ENCODE measurements around the gene FYTTD1. TPM values are rescaled to one million over a fixed set of nuclear protein-coding genes. Genes with fewer than 3 reads are reported as not detected.

Gene FYTTD1
- total and polyA plus RNA-seq, 4 experiments from 2014 or later: 60.0 to 120 (median 79.4) TPM

- H3K27ac ChIP-seq (ENCODE audit: low read depth, low read length): no peak overlapping the region
- no peaks in the 10 kb centered on the region for H3K9me3 Mint-ChIP-seq
- H3K4me1 ChIP-seq (ENCODE audit: insufficient read depth, low read length): peaks cover 20% of the 10 kb centered on the region
- no peaks in the 10 kb centered on the region for H3K27me3 Mint-ChIP-seq
- H3K9me3 ChIP-seq (ENCODE audit: control insufficient read depth in 1 of 2, low read length in 2 of 2): no peaks in the 10 kb centered on the region
- H3K36me3 ChIP-seq (ENCODE audit: insufficient read depth, low read length): no peaks in the 10 kb centered on the region
- intact Hi-C loops (cut with micrococcal nuclease): no loop called here
- ChIA-PET POLR2A (ENCODE audit: partially characterized antibody) (interaction anchor here (1.7 to 3.9 kb wide), 2 partner anchors 14 to 40 kb away, joined by 4 to 42 read pairs; partner anchors contain the start of gene FYTTD1), CTCF (ENCODE audit: partially characterized antibody) (interaction anchor here (1.3 to 1.4 kb wide), 2 partner anchors 10 to 21 kb away, joined by 4 to 5 read pairs; no protein-coding TSS in a partner anchor)
- DNase-seq: no peak
- no peak overlapping the region for H3K4me3 ChIP-seq (ENCODE audit: low read length in 2 of 2)
- H3K4me1 Mint-ChIP-seq: peaks cover 16 to 34% (median 24%) of the 10 kb centered on the region in 4 donors
- peak overlapping the region in 2 of 8 donors; percentile 21 to 32 for H3K4me3 Mint-ChIP-seq
- H3K36me3 Mint-ChIP-seq: peaks cover 0 to 27% of the 10 kb centered on the region in 2 donors
- peak overlapping the region in 4 of 7 donors; percentile 57 to 96 (median 77) for H3K27ac Mint-ChIP-seq
- no peaks in the 10 kb centered on the region for H3K27me3 ChIP-seq (ENCODE audit: insufficient read depth, low read length)
These were observed 39.6 kb downstream of the FYTTD1 start for GRCh38 chr3:197789309-197789708.

GRCh38 chr3:197790033-197790432 lies 40.4 kb downstream of the FYTTD1 start:
- Mint-ChIP-seq H3K9me3 (no peaks in the 10 kb centered on the region), H3K4me3 (peak overlapping the region; percentile 91 to 99 (median 96)), H3K4me1 (peaks cover 18 to 38% (median 27%) of the 10 kb centered on the region in 4 donors), H3K27me3 (no peaks in the 10 kb centered on the region), H3K36me3 (peaks cover 0 to 21% of the 10 kb centered on the region in 2 donors), H3K27ac (peak overlapping the region; percentile 94 to 98 (median 96))
- POLR2A ChIA-PET (ENCODE audit: partially characterized antibody): interaction anchor here (0.8 to 3.9 kb wide), 4 partner anchors 14 to 1441 kb away, joined by 3 to 42 read pairs (median 15); partner anchors contain the start of gene FYTTD1
- intact Hi-C loops (cut with micrococcal nuclease): loop anchor here (2.0 to 5.0 kb wide), 2 partner anchors 39 to 57 kb away; no protein-coding TSS in a partner anchor
- Histone ChIP-seq H3K4me1 (ENCODE audit: insufficient read depth, low read length) (peaks cover 26% of the 10 kb centered on the region), H3K27ac (ENCODE audit: low read depth, low read length) (no peak overlapping the region), H3K4me3 (ENCODE audit: low read length in 2 of 2) (no peak overlapping the region), H3K9me3 (ENCODE audit: control insufficient read depth in 1 of 2, low read length in 2 of 2) (no peaks in the 10 kb centered on the region), H3K27me3 (ENCODE audit: insufficient read depth, low read length) (no peaks in the 10 kb centered on the region), H3K36me3 (ENCODE audit: insufficient read depth, low read length) (no peaks in the 10 kb centered on the region)
- no peak for DNase-seq
- CTCF ChIA-PET (ENCODE audit: partially characterized antibody): interaction anchor here (1.3 to 1.4 kb wide), 3 partner anchors 11 to 41 kb away, joined by 3 to 5 read pairs (median 4); no protein-coding TSS in a partner anchor

GRCh38 chr3:197791113-197791891 lies 41.6 kb downstream of the FYTTD1 start, which contains the start of gene LRCH3:
LRCH3 (plus strand) TSS chr3:197791254; CDS start chr3:197791279, 25 bp downstream.
- Mint-ChIP-seq H3K36me3 (peaks cover 0 to 19% of the 10 kb centered on the region in 2 donors), H3K9me3 (no peaks in the 10 kb centered on the region), H3K27ac (peak within 1 kb of the TSS; percentile 95 to 99 (median 98)), H3K27me3 (no peaks in the 10 kb centered on the region), H3K4me1 (peaks cover 27 to 49% (median 37%) of the 10 kb centered on the region in 4 donors), H3K4me3 (peak within 1 kb of the TSS; percentile 94 to 99 (median 98))
- H3K27ac ChIP-seq (ENCODE audit: low read depth, low read length): peak within 1 kb of the TSS; percentile 94
- peak; percentile 77 to 83 (median 82) for DNase-seq
- POLR2A ChIA-PET (ENCODE audit: partially characterized antibody): interaction anchor here (0.7 to 3.9 kb wide), 14 partner anchors 9 to 236 kb away, joined by 3 to 42 read pairs (median 6); partner anchors contain the start of genes BDH1, FYTTD1 and RPL35A
- H3K36me3 ChIP-seq (ENCODE audit: insufficient read depth, low read length): no peaks in the 10 kb centered on the region
- peak within 1 kb of the TSS; percentile 91 to 96 for H3K4me3 ChIP-seq (ENCODE audit: low read length in 2 of 2)
- CTCF ChIA-PET (ENCODE audit: partially characterized antibody): interaction anchor here (1.0 to 1.7 kb wide), 5 partner anchors 8 to 42 kb away, joined by 3 to 6 read pairs (median 4); no protein-coding TSS in a partner anchor
- no peaks in the 10 kb centered on the region for H3K27me3 ChIP-seq (ENCODE audit: insufficient read depth, low read length)
- intact Hi-C loops (cut with micrococcal nuclease): loop anchor here (1.0 to 5.0 kb wide), 4 partner anchors 11 to 79 kb away; no protein-coding TSS in a partner anchor
- H3K4me1 ChIP-seq (ENCODE audit: insufficient read depth, low read length): peaks cover 33% of the 10 kb centered on the region
- no peaks in the 10 kb centered on the region for H3K9me3 ChIP-seq (ENCODE audit: control insufficient read depth in 1 of 2, low read length in 2 of 2)

- peak in 4 of 5 donors; percentile 47 to 75 (median 50) for DNase-seq
- peak overlapping the region; percentile 91 to 96 for H3K4me3 ChIP-seq (ENCODE audit: low read length in 2 of 2)
- no peaks in the 10 kb centered on the region for H3K27me3 ChIP-seq (ENCODE audit: insufficient read depth, low read length)
- peaks cover 0 to 19% of the 10 kb centered on the region in 2 donors for H3K36me3 Mint-ChIP-seq
- intact Hi-C loops (cut with micrococcal nuclease): loop anchor here (1.0 to 5.0 kb wide), 4 partner anchors 10 to 80 kb away; no protein-coding TSS in a partner anchor
- H3K9me3 Mint-ChIP-seq: no peaks in the 10 kb centered on the region
- H3K4me1 ChIP-seq (ENCODE audit: insufficient read depth, low read length): peaks cover 34% of the 10 kb centered on the region
- peak overlapping the region; percentile 94 for H3K27ac ChIP-seq (ENCODE audit: low read depth, low read length)
- ChIA-PET POLR2A (ENCODE audit: partially characterized antibody) (interaction anchor here (0.7 to 3.9 kb wide), 11 partner anchors 9 to 164 kb away, joined by 3 to 42 read pairs (median 7); partner anchors contain the start of genes FYTTD1 and RPL35A), CTCF (ENCODE audit: partially characterized antibody) (interaction anchor here (1.5 to 1.7 kb wide), 3 partner anchors 9 to 11 kb away, joined by 4 to 6 read pairs (median 4); no protein-coding TSS in a partner anchor)
- H3K4me1 Mint-ChIP-seq: peaks cover 32 to 51% (median 41%) of the 10 kb centered on the region in 4 donors
- peak overlapping the region; percentile 94 to 99 (median 98) for H3K27ac Mint-ChIP-seq
- H3K4me3 Mint-ChIP-seq: peak overlapping the region; percentile 94 to 99 (median 98)
- H3K36me3 ChIP-seq (ENCODE audit: insufficient read depth, low read length): no peaks in the 10 kb centered on the region
- H3K9me3 ChIP-seq (ENCODE audit: control insufficient read depth in 1 of 2, low read length in 2 of 2): no peaks in the 10 kb centered on the region
- H3K27me3 Mint-ChIP-seq: no peaks in the 10 kb centered on the region
These were observed 42.4 kb downstream of the FYTTD1 start for GRCh38 chr3:197791892-197792647.

- H3K4me1 Mint-ChIP-seq: peaks cover 36 to 63% (median 46%) of the 10 kb centered on the region in 4 donors
- H3K36me3 Mint-ChIP-seq: peaks cover 0 to 14% of the 10 kb centered on the region in 2 donors
- no peak overlapping the region for H3K4me3 ChIP-seq (ENCODE audit: low read length in 2 of 2)
- no peaks in the 10 kb centered on the region for H3K9me3 ChIP-seq (ENCODE audit: control insufficient read depth in 1 of 2, low read length in 2 of 2)
- H3K27ac Mint-ChIP-seq: peak overlapping the region; percentile 29 to 95 (median 69)
- ChIA-PET POLR2A (ENCODE audit: partially characterized antibody) (interaction anchor here (1.2 to 1.5 kb wide), 2 partner anchors 8 to 81 kb away, joined by 5 to 7 read pairs; no protein-coding TSS in a partner anchor), CTCF (ENCODE audit: partially characterized antibody) (interaction anchor here (0.8 to 1.0 kb wide), 2 partner anchors 26 to 37 kb away, joined by 3 read pairs; no protein-coding TSS in a partner anchor)
- no peaks in the 10 kb centered on the region for H3K27me3 ChIP-seq (ENCODE audit: insufficient read depth, low read length)
- peaks cover 40% of the 10 kb centered on the region for H3K4me1 ChIP-seq (ENCODE audit: insufficient read depth, low read length)
- no peaks in the 10 kb centered on the region for H3K27me3 Mint-ChIP-seq
- H3K4me3 Mint-ChIP-seq: peak overlapping the region; percentile 36 to 87 (median 69)
- H3K9me3 Mint-ChIP-seq: no peaks in the 10 kb centered on the region
- intact Hi-C loops (cut with micrococcal nuclease): loop anchor here (5.0 kb wide), 1 partner anchor 54 kb away; no protein-coding TSS in a partner anchor
- DNase-seq: peak in 4 of 5 donors; percentile 9 to 39 (median 18)
- H3K27ac ChIP-seq (ENCODE audit: low read depth, low read length): no peak overlapping the region
- no peaks in the 10 kb centered on the region for H3K36me3 ChIP-seq (ENCODE audit: insufficient read depth, low read length)
These were observed 43.6 kb downstream of the FYTTD1 start for GRCh38 chr3:197793247-197793646.

- no peaks in the 10 kb centered on the region for H3K36me3 ChIP-seq (ENCODE audit: insufficient read depth, low read length)
- no peak overlapping the region for H3K27ac ChIP-seq (ENCODE audit: low read depth, low read length)
- ChIA-PET POLR2A (ENCODE audit: partially characterized antibody) (interaction anchor here (0.6 to 1.2 kb wide), 2 partner anchors 52 to 82 kb away, joined by 3 to 7 read pairs; no protein-coding TSS in a partner anchor), CTCF (ENCODE audit: partially characterized antibody) (no interaction called here)
- no peaks in the 10 kb centered on the region for H3K27me3 ChIP-seq (ENCODE audit: insufficient read depth, low read length)
- H3K9me3 ChIP-seq (ENCODE audit: control insufficient read depth in 1 of 2, low read length in 2 of 2): no peaks in the 10 kb centered on the region
- no peak for DNase-seq
- H3K4me3 Mint-ChIP-seq: peak overlapping the region in 2 of 8 donors; percentile 23 to 87
- H3K4me1 Mint-ChIP-seq: peaks cover 41 to 71% (median 52%) of the 10 kb centered on the region in 4 donors
- intact Hi-C loops (cut with micrococcal nuclease): loop anchor here (5.0 kb wide), 1 partner anchor 53 kb away; no protein-coding TSS in a partner anchor
- H3K36me3 Mint-ChIP-seq: peaks cover 0 to 14% of the 10 kb centered on the region in 2 donors
- H3K27me3 Mint-ChIP-seq: no peaks in the 10 kb centered on the region
- no peak overlapping the region for H3K4me3 ChIP-seq (ENCODE audit: low read length in 2 of 2)
- H3K27ac Mint-ChIP-seq: peak overlapping the region in 3 of 7 donors; percentile 78 to 95 (median 80)
- no peaks in the 10 kb centered on the region for H3K9me3 Mint-ChIP-seq
- peaks cover 48% of the 10 kb centered on the region for H3K4me1 ChIP-seq (ENCODE audit: insufficient read depth, low read length)
These were observed 44.4 kb downstream of the FYTTD1 start for GRCh38 chr3:197794115-197794514.
